ENCODE results near the gene STX11.

Gene STX11

DNA sequence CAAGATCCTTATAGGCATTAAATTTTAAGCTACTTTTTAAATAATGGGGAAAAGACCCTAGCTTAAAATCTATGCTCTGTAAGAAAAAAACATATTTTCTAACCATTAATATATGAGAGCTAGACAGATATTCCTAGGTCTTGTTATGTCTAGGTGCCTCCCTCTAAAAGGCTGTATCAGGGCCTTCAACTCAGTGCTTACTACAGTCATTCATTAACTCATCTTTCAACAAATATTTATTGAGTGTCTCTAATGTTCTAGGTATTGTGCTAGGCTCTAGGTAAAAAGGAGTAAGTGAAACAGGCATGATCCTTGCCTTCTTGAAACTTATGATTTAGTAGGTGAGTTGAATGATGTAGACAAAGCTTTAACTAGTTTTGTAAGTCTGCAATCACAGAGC lies 6.4 kb upstream of the STX11 start:
- no peak for DNase-seq

DNA sequence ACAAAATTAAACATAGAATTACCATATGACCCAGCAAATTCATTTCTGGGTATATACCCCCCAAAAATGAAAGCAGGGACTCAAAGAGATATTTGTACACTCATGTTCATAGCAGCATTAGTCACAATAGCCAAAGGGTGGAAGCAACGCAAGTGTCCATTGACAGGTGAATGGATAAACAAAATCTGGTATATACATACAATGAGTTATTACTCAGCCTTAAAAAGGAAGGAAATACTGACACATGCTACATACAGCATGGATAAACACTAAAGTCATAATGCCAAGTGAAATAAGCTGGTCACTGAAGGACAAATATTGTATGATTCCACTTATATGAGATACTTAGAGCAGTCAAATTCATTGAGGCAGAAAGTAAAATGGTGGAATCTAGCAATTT lies 5.3 kb upstream of the STX11 start:
- DNase-seq: no peak

DNA sequence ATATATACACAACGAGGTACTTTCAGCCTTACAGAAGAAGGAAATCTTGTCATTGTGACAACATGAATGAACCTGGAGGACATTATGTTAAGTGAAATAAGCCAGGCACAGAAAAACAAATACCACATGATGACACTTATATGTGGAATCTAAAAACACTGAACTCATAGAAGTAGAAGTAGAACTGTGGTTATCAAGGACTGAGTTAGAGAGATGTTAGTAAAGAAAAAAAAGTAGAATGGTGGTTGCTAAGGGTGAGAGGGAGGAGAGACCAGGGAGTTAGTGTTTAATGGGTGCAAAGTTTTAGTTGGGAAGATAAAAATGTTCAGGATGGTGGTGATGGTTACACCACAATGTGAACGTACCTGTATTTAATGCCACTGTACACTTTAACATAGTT lies 4.8 kb upstream of the STX11 start:
- DNase-seq: no peak

DNA sequence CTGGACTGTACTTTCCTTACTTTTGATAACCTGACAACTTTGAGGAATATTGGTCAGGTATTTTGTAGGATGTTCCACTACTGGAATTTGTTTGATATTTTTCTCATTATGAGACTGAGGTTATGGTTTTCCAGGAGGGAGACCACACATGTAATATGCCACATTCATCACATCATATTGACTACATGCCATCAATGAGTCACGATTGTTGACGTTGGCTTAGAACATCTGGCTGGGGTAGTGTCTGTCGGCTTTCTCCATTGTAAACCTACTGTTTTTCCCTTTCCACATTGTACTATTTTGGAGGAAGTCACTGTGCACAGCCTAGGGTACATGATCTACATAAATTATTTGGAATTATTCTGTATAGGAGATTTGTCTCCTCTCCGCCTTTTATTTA lies 1.4 kb upstream of the STX11 start:
- no peak for DNase-seq

DNA sequence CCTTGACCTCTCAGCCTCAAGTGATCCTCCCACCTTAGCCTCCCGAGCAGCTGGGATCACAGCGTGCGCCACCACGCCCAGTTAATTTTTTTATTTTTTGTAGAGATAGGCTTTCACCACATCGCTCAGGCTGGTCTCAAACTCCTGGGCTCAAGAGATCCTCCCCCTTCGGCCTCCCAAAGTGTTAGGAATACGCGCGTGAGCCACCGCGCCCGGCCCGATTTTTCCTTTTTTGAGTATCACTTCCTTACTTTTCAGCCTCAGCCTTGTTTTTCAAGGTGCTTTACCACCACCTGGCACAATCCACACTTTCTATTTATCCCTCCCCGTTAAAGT lies 791 bp upstream of the STX11 start:
- DNase-seq: no peak

DNA sequence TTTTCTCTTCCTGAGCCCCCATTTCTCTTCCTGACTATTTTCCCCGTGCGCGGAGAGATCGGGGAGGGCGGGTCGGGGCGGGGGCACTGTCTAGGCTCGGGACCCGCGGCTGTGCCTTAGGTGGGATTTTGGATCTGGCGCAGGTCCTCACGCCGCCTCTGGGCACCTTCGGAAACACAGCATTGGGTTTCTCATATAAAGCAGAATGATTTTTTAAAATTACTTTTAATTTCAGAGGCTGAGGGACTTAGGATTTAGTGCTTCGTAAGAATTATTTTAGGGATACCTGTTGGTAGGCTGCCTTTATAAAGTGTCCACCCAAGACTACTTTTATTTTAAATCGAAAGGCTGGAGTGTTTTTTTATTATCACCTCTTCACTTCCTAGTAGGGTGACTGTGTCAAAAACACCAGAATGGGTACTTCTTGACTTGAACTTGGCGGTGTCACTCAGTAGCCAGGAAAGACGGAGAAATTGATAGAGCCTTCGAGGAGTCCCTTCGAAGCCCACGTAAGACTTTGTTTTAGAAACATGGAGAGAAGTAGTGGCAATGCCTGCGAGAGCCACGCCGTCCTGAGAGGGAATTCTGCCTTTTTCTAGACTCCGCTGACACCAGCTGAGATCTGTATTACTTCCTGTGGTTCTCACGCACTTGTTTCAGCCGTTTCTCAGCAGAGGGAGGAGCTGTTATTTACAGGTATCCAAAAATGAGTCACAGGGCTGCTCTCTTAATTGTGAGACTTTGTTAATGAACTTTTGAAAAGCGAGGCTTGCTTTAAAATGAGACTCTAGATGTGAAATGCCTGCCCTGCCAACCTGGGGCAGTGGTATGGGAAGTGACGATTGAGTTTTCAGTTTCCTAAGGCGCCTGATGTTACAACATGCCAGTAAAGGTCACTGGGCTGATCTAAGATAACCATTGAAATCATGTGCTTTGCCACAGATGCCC lies 667 bp downstream of the STX11 start:
- peak; percentile 81 for DNase-seq

DNA sequence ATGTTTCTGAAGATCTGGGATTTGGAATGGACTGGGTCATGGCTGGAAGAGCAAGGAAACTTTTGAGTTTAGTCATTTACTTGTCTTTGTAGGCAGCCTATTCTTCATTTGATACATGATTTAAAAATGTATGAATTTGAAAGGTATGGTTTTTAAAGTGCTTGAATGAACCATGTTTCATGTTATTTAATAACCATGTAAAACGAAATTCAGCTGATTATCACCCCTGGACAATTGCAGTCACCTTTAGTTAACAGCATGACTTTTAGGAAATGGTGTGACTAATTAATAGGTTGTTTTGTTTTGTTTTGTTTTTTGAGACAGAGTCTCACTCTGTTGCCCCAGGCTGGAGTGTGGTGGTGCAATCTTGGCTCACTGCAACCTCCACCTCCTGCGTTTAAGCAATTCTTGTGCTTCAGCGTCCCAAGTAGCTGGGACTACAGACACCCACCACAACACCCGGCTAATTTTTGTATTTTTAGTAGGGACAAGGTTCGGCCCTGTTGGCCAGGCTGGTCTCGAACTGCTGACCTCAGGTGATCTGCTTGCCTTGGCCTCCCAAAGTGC lies 2.1 kb downstream of the STX11 start:
- no peak for DNase-seq

DNA sequence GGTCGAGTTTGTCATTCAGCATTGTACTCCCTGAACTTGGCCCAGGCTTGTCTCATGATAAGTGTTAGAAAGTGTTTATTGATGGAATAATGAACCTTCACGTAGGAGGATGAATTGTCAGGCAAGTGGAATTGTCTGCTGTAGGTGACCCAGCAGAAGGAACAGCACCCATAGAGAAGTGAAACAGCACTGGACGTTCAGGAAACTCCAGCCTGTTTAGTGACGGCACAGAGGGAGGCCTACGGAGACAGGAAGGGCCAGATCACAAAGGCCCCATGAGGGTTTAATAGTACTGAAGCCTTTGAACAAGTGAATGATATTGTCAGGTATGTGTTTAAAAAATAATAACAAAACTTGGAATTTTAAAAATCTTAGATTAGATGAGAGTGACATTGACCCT lies 2.9 kb downstream of the STX11 start:
- DNase-seq: no peak

DNA sequence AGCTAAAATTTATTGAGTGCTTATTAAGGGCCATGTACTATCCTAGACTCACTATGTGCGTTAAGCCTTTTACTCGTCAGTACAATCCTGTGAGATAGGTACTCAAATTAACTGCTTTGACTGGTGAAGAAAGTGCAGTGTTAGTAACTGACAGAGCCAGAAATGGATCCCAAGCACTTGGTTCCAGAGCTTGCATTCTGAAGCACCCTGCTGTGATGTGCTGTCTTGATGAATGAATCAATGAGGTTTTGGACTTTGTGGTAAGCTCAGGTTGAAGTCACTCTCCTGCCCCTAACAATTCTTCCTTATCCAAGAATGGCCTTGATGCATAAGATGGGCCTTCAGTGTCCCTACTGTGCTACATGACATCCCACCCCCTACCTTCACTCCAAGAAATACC lies 3.7 kb downstream of the STX11 start:
- DNase-seq: no peak

DNA sequence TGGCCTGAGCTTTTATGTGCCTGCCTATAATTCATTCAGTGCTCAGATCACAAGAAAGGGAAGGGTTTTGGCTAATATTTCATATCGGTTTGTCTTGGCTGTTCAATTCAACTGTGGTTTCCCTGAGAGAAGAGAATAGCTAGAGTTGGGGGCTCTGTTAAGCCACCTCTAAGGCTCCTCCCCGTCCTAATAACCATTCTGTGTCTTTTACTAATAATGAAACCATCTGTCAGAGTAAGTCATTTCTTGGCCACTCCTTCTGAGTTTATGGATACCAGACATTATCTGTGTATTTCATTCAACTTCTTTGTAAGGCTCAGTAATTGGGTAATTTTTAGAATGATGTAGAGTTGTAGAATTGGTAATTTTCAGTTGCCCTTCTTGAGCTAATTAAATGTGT lies 5.2 kb downstream of the STX11 start:
- DNase-seq: no peak

DNA sequence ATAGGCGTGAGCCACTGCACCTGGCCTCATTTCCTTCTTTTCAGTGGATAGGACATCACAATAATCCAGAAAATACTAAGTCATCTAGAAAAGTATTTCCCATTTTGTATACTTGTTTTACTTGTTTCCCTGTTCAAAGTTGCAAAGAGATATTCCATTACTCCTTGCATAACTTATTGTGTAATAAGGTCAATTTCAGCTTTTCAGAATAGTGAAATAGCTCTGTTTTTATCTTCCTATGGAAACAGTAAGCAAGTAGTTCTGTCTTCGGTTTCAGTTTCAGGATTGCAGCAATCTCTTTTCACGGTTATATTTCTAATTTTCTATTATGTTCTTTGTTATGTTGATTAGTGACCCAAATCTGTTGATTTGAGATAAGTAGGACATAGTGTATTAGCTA lies 6.0 kb downstream of the STX11 start:
- peak; percentile 13 for DNase-seq

DNA sequence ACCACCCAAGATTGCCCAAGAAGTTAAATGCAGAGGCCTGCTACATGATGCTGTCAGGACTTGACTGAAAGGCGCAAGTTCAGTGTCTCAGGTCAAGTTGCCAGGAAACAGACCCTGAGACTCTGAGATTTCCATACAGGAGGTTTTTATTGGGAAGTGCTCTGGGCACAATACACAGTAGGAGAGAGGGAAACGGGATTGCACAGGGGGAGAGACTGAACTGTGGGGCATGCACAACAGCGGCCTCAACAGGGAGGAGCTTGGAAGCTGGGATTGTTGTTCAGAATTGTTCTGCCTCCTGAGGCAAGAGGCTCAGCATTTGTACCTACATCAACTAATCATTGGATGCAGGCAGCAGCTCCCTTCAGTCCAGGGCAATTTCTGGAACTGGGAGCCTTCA lies 6.7 kb downstream of the STX11 start:
- no peak for DNase-seq

DNA sequence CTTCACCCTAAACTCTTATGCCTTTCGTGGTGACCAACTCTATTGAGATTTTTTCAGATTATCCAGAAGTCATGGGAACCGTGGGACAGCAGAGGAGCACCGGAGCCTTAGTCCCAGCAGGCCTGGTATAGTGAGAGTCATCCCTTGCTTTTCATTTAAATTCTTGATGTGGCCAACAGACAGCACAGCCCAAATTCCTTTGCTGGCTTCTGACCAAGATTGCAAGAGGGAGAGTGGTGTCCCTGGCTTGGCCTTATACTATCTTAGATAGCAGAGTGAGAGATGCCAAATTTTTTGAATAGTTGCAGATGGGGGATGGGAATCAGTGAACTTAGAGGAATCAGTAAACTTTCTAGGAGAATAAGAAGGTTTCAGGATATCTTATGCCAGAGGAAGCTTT lies 7.8 kb downstream of the STX11 start:
- DNase-seq: peak; percentile 36

DNA sequence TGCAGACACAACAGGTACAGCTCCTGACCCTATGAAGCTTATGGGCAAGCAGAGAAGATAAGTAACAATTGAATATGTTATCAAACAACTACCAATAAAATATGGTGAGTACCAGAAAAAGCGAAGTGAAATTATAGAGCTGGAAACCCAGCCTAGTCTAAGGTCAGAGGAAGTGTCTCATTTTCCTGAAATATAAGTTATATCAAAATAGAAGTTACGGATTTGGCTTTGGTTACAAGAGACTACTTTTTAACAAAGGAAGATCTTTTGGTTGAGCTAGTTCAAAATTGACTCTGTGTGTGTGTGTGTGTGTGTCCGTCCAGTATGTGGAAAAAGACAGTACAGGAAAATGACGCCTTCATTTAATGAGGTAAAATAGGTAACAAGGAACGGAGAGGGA lies 8.9 kb downstream of the STX11 start:
- DNase-seq: no peak

DNA sequence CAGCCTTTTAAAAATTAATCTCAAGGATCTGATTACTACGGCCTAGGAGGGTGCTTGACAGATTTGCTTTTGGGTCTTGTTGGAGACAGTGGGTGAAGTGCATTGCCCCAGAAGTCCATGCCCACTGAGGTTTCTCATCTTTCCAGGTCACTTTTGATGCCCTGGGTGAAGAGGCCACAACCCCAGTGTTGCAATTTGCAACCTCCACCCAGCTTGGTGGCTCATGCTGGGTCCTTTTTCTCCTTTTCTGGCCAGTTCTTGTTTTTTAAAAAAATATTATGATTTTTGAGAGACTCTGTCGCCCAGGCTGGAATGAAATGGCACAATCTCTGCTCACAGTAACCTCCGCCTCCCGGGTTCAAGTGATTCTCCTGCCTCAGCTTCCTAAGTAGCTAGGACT lies 9.4 kb downstream of the STX11 start:
- DNase-seq: no peak

DNA sequence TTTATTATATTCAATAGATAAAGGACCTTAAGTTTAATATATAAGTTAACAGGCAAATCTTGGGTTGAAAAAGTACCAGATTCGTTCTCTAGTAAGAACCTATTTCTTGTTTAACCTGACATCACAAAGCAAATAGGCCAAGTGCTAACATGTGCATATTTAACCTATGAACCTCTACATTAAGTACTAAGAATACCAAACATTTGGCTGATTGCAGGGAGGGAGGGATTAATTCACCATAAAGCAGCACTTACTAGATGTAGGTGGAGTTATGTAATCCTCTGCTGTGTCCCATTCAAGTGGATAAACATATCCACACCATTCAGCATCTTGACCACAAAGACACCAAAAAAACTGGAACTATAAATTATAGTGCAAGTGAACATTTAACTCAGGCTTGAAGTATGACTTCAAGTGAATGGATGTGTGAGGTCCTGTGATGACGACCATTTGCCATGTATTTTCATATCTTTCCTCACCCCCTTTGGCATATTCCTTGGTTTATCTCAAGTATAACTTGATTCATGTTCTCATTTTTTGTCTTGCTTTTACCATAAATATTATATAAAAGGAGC lies 10.2 kb downstream of the STX11 start:
- no peak for DNase-seq

DNA sequence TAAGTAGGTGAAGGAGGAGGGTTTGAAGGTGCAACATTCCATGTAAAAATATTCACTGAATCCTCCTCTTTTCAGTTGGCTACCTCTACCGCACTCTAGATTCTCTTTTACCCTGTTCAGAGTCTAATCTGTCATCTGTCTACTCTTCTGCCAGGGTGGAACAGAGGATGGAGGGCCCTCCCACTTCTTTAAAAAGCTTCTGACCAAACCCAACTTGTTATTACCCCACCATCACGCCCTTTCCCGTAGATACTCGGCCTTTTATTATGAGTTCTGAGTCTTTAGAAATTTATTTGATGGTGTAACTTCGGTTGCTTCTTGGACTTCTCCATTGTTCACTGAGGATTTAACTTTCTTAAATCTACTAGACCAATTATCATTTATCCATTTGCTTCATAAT lies 11.7 kb downstream of the STX11 start:
- DNase-seq: no peak

DNA sequence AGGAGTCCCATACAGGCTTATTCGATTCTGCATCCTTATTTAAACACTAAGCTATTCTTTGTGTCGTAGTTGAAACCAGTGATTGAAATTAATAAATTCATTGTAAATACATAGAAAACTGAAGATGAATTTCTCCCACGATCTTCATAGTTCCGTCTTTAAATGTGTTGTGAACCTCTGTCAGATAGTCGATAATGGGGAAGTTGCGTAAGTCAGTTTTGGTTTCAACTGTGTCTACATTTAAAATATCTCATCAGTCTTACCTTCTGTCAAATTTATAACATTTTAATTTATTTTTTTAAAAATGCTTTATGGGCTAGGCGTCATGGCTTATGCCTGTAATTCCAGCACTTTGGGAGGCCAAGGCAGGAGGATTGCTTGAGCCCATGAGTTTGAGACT lies 12.7 kb downstream of the STX11 start:
- DNase-seq: peak; percentile 70

DNA sequence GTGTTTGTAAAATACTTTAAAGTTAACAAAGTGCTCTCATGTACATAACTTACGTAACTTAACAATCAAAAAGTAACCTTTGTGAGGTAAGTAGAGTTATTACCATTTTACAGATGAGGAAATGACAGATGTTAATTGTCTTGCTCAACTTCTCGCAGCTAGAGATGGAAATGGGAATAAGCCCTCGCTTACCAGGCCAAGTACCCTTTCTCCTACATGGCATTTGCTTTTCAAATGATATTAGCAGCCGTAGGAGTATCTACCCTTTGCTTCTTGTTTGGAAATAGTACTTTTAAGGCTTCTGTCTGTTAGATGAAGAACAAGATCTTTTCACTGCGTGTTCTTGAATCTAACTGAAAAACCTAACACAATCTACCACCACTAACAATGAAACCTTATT lies 15.5 kb downstream of the STX11 start:
- DNase-seq: no peak

DNA sequence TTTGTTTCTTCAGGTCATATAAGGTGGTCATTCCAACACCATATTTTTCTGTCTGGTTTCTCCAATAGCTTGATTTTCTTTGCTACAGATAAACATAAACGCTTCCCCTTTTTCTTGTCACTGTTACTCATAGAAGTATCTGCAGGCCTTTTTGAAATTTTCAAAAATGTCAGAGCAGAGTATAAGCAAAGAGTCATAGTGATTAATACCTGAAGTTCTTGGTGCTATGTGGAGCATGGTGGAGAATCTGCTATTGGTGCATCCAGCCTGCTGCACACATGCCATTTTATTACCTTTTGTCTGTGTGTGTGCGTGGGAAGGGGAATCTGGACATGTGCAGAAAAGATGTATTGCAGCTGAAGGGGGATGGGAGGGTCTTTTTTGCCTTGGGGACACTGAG lies 19.7 kb downstream of the STX11 start:
- no peak for DNase-seq

DNA sequence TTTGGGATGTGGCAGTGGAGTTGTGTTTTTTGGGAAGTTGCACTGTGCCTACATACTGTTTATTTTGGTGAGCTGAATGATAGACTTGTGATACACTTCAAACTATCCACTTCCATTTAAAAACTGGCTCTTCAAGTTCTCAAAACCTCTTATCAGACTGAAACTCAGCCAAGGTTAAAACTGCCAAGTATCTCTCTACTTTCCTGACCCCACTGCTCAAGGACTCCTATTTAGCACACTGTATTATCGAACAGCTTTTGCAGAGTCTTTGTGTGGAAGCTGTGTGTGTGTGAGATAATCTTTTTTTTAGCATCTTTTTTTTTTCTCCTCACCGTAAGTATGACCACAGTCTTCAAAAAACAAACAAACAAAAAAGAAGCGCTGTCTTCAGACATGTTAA lies 21.1 kb downstream of the STX11 start:
- DNase-seq: peak; percentile 63

DNA sequence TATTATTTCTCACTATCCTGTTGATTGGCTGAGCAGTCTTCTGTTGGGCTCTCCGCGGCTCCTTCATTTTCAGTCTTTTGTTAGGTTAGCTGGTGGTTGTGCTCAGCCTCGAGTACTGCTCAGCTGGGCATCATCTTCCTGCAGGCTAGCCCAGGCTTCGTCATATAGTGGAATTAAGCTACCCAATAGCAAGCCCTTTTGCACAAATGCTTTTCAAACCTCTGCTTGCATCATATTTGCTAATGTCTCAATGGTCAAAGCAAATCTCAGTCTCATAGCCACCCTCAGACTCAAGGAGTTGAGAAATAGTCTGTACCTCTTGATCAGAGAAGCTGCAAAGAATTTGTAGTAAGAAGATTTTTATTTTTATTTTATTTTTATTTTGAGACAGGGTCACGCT lies 23.7 kb downstream of the STX11 start:
- no peak for DNase-seq

DNA sequence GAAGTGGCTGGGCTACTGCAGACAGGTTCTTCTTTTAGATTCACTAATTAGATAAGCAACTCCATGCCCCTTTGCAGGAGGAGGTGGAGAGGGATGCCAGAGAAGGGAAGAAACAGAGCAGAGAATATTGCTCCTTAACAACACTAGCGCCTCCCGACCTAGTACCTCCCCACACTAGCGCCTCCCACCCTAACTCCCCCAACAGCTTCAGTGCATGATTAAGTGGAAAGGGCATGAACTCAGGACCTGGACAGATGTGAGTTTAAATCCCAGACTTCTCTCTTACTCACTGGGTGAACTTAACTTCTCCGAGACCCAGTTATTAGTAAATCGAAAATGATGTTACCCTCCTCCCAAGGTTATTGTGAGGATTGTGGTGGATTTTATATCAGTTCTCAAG lies 25.7 kb downstream of the STX11 start:
- no peak for DNase-seq

DNA sequence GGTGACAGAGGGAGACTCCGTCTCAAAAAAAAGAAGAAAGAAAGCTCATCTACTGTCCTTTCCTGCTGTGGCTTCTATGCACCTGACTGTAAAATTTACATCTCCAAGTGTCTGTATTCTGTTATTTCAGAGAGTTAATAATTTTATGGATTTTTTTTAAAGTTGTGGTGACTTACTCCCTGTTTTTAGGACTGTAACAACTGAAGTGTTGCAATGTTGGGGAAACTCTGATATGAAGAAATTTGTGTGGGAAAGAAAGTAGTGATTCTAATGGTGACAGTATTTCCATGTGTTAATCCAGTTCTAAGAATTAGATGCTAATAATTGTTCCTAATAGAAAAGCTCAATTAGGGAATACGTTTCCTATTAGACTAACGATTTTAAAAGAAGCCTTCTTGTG lies 27.4 kb downstream of the STX11 start:
- no peak for DNase-seq

DNA sequence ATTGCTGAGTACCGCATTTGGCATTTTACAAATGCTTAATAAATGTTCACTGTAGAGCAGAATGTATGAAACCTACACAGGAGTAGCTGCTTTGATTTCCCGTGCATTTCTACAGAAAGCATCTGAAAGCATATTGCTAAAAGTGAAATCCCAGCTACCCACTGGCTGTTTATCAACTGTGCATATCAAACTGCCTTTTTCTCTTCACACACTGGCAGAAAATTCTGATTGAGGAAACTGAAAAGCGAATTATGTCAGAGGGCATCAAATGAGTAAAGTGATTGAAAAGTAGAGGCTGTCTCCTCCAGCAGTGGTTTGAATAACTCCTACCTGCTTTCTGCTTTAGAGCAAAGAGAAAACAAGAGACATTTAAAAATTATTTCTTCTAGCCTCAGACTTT lies 28.0 kb downstream of the STX11 start:
- DNase-seq: no peak
